Measurements from ENCODE around the gene ZNF281. TPM values are rescaled to one million over a fixed set of nuclear protein-coding genes. Genes with fewer than 3 reads are reported as not detected.
A peak's percentile ranks its signal among the peaks of the same experiment; 100 is the strongest.

Gene ZNF281
- total and polyA plus RNA-seq, 2 of the 4 experiments (the other 2 are of a cell fraction): 7.0 to 37.5 TPM

DNA sequence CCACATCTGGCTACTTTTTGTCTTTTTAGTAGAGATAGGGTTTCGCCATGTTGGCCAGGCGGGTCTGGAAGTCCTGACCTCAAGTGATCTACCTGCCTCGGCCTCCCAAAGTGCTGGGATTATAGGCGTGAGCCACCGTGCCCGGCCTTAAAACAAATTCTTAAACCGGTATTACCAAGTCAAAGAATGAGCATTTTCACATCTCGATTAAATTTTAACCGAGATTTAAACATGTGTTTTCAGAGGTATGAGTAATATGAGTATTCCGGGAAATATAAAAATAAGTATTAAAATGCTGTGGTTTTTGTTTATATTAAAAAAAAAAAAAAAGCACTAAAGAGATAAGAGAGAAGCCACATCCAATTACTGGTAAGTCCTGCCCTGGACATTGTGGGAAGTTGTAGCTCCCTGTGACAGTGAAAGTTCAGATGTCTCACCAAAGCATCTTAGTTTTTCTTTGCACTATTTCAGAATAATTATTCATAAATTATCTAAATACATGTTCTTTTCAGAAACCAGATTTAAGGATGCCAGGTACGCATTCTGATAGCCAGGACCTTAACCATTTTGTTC, 24.9 kb downstream of the ZNF281 start:
- intact Hi-C loops (cut with micrococcal nuclease): no loop called here
- POLR2A ChIA-PET (ENCODE audit: unreplicated experiment): no interaction called here
- H3K79me1 ChIP-seq (ENCODE audit: low read depth in 1 of 2, low read length in 2 of 2): peaks cover 2 to 6% of the 10 kb centered on the region in 2 experiments; a peak in 1 of 4 replicates
- H3K9me3 ChIP-seq (ENCODE audit: control insufficient read depth, insufficient read depth, low read length): no peaks in the 10 kb centered on the region
- no peaks in the 10 kb centered on the region for H3K27me3 ChIP-seq (ENCODE audit: control insufficient read depth, insufficient read depth, low read length)
- no peak overlapping the region for H3K18ac ChIP-seq (ENCODE audit: low read depth, low read length)
- no peaks in the 10 kb centered on the region for H3K36me3 ChIP-seq (ENCODE audit: control insufficient read depth, insufficient read depth, low read length)
- CTCF ChIA-PET: no interaction called here
- no peak overlapping the region for H3K14ac ChIP-seq (replicated peaks; ENCODE audit: low read depth, low read length)
- H2BK15ac ChIP-seq (ENCODE audit: low read depth, low read length): peak overlapping the region; percentile 82; the same call in 2 of the 3 replicates
- no peaks in the 10 kb centered on the region for H4K20me1 ChIP-seq (ENCODE audit: insufficient read depth, low read length)
- BruUV-seq (replicated peaks): no TSS peak
- no peak for ATAC-seq (ENCODE audit: low read depth)
- peak overlapping the region; percentile 54; the same call in 1 of the 2 replicates for H2AK5ac ChIP-seq (ENCODE audit: low read depth, low read length)
- peak overlapping the region; percentile 21; the same call in 1 of the 2 replicates for H2BK20ac ChIP-seq (ENCODE audit: low read depth, low read length)
- no peak overlapping the region for H3K4me2 ChIP-seq (ENCODE audit: low read depth, low read length)
- peak overlapping the region; percentile 13; the same call in 1 of the 2 replicates for H4K91ac ChIP-seq (ENCODE audit: insufficient read depth, low read depth, low read length)
- 100% methylated on average over 1 of the region's 11 CpGs; no CpG with 5 or more reads in 1 of the 2 experiments for WGBS, 2 experiments (ENCODE audit: extremely low coverage in 2 of 2, insufficient read length in 1 of 2)
- no peak for DNase-seq
- no peak overlapping the region for H4K5ac ChIP-seq (ENCODE audit: low read depth, low read length)
- peaks cover 3% of the 10 kb centered on the region for H3K9me1 ChIP-seq (ENCODE audit: insufficient read depth, low read length)
- peak overlapping the region; percentile 28 for H2BK5ac ChIP-seq (ENCODE audit: low read depth, low read length, poor library complexity, severe bottlenecking)
- in situ Hi-C loops (cut with MboI; ENCODE audit: low sequenced_read_pairs): no loop called here
- H2AK9ac ChIP-seq (replicated peaks; ENCODE audit: low read depth, low read length, poor library complexity): no peak overlapping the region
- dilution Hi-C loops (cut with HindIII; ENCODE audit: low sequenced_read_pairs, unreplicated experiment): no loop called here
- H3K4me3 ChIP-seq (ENCODE audit: insufficient read depth, low read depth, low read length): no peak overlapping the region
- H2BK120ac ChIP-seq (ENCODE audit: low read depth, low read length): peak overlapping the region; percentile 52; the same call in 1 of the 2 replicates
- H3K4ac ChIP-seq (ENCODE audit: low read depth, low read length): peak overlapping the region; percentile 41; the same call in 1 of the 2 replicates
- no peak overlapping the region for H3K23ac ChIP-seq (ENCODE audit: low read depth, low read length)
- H3K27ac ChIP-seq (ENCODE audit: insufficient read depth, low read length): no peak overlapping the region
- H4K8ac ChIP-seq (ENCODE audit: low read depth in 2 of 2, low read length in 2 of 2): peak overlapping the region in 1 of 2 experiments; percentile 15; a peak in 2 of 4 replicates
- H3K9ac ChIP-seq (ENCODE audit: low read depth, low read length): no peak overlapping the region
- H3K56ac ChIP-seq (ENCODE audit: extremely low read depth, insufficient read depth, low read length): no peak overlapping the region
- TF ChIP-seq RCOR1 (IDR thresholded peaks at IDR 0.05; ENCODE audit: insufficient replicate concordance, low read length) (no peak), BHLHE40 (IDR thresholded peaks at IDR 0.05; ENCODE audit: low read depth, low read length) (no peak)
- H3K4me1 ChIP-seq (ENCODE audit: control insufficient read depth, insufficient read depth, low read length): peaks cover 4% of the 10 kb centered on the region
- H2AFZ ChIP-seq (replicated peaks; ENCODE audit: low read length, poor library complexity): no peak overlapping the region
